GM20000 (cell line): ENCODE data around the gene SLC47A2.
"Not testable (repeated sequence)": the region's sequence is repeated elsewhere in the genome, so short reads cannot be mapped to it uniquely, and the experiment has no call there.

Experiments used
- DNase-seq: peaks from one replicate; pipeline ENCODE4 v3.0.0; 2012; ENCODE audit warnings: low spot score
- TF ChIP-seq, protein P1 (sequence below): IDR thresholded peaks from 2 replicates; pipeline ENCODE4 v1.5.1; 2012; ENCODE audit warnings: mild to moderate bottlenecking, control low read depth; ENCODE audit errors: extremely low read depth, missing control alignments

The SLC47A2 gene

GRCh38 chr17:19716108-19717030 is at the start of gene SLC47A2:
Gene SLC47A2 (minus strand): TSS chr17:19716584. CDS start chr17:19716555, 29 bp downstream.
- TF ChIP-seq, protein P1, sequence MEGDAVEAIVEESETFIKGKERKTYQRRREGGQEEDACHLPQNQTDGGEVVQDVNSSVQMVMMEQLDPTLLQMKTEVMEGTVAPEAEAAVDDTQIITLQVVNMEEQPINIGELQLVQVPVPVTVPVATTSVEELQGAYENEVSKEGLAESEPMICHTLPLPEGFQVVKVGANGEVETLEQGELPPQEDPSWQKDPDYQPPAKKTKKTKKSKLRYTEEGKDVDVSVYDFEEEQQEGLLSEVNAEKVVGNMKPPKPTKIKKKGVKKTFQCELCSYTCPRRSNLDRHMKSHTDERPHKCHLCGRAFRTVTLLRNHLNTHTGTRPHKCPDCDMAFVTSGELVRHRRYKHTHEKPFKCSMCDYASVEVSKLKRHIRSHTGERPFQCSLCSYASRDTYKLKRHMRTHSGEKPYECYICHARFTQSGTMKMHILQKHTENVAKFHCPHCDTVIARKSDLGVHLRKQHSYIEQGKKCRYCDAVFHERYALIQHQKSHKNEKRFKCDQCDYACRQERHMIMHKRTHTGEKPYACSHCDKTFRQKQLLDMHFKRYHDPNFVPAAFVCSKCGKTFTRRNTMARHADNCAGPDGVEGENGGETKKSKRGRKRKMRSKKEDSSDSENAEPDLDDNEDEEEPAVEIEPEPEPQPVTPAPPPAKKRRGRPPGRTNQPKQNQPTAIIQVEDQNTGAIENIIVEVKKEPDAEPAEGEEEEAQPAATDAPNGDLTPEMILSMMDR, result no peak
- no peak for DNase-seq

GRCh38 chr17:19766016-19766415 is 49.6 kb upstream of the SLC47A2 start:
- TF ChIP-seq, protein P1, result no peak
- DNase-seq, result no peak

DNA sequence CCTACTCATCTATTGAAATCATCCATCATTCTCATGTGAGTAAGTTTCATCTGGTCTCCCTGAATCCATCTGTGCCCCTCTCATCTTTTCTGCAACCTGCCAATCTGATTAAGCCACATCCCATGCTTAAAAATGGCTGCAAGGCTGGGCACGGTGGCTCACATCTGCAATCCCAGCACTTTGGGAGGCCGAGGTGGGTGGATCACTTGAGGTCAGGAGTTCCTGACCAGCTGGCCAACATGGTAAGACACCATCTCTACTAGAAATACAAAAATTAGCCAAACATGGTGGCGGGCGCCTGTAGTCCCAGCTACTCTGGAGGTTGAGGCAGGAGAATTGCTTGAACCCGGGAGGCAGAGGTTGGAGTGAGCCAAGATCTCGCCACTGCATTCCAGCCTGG is 47.6 kb upstream of the SLC47A2 start:
- not testable (repeated sequence) for DNase-seq

- TF ChIP-seq, protein P1, result no peak
- no peak for DNase-seq
Measured at GRCh38 chr17:19763416-19763815, 47.0 kb upstream of the SLC47A2 start.

DNA sequence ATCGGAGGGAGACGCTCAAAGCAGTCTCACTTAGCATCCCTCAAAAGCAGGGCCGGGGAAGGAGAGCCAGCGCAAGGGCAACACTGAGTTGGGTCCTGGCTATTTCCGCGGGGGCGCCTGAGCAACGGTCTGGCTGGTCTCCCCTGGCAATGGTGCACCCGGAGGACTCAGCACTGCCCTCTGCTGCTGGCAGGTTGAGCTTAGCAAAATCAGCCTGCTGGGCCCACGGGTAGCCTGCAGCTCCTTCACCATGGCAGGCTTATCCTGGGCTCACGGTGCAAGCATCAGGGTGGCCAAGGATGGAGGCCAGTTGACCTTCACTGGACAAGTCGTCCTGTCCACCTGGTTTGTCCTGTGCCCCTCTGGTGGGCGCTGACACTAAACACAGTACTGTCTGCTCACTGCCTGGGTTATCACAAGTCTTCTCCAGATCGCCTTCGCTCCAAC is 46.2 kb upstream of the SLC47A2 start:
- TF ChIP-seq, protein P1, result peak; percentile 63
- DNase-seq, result peak; percentile 72

- no peak for DNase-seq
- TF ChIP-seq, protein P1, result no peak
Measured at GRCh38 chr17:19760746-19761145, 44.4 kb upstream of the SLC47A2 start.

DNA sequence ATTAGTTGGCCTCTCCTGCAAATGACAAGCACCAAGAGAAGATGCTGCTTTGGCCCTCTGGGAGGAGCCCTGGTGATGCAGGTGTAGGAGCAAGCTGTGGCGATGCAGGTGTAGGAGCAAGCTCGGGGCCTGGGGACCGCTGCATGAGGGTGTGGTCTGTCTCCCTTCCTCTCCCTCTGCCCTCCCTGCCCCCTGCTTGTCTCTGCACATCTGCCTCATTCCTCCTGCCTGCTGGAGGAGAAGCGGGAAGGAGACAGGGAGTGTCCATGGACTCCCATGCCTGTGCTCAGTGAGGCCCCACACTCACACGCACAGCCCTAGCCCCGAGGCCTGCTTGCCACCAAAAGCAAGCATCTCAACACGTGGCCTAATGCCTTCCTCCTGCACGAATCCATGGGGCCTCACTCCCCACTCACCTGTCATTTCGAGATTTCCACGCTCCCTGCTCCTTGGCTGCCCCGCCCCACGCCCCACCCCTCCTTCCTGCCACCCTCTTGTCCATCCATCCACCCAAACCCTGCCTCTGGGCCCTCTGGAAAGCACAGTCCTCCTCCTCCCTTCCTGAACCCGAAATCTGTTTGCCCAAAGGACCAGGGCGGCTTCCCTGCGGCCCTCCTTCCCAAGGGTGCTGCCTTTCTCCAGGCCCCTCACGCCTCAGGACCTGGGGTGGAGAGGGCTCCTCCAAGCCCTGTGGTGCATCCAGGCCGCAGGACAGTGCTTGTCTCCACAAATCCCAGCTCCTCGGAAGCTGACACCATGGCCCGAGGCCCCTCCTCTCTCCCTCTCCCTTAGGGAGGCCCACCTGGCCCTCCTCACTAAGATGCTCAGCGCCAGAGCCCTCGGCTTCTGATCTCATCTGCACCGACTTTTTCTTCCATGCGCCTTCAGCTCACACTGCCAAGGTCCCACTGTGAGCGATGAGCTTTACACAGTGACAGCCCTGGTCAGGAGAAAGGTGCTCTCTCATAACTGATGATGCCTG is 43.5 kb upstream of the SLC47A2 start:
- TF ChIP-seq, protein P1, result no peak
- no peak for DNase-seq
